8988T (cell line): ENCODE data around the gene DCP1B.
"Not testable (repeated sequence)": the region's sequence is repeated elsewhere in the genome, so short reads cannot be mapped to it uniquely, and the experiment has no call there.

Experiments used
- DNase-seq: peaks from one replicate; pipeline ENCODE4 v3.0.0; 2011

DCP1B gene

GRCh38 chr12:1972856-1973317 lies 31.4 kb downstream of the DCP1B start:
- no peak for DNase-seq

- no peak for DNase-seq
Measured at GRCh38 chr12:1972260-1972659, 32.0 kb downstream of the DCP1B start.

GRCh38 chr12:1970331-1970900 lies 33.8 kb downstream of the DCP1B start:
- no peak for DNase-seq

GRCh38 chr12:1966561-1967226 lies 37.6 kb downstream of the DCP1B start:
- DNase-seq: no peak

GRCh38 chr12:1965916-1966315 lies 38.3 kb downstream of the DCP1B start:
- DNase-seq: no peak

- no peak for DNase-seq
Measured at GRCh38 chr12:1962051-1963020, 41.9 kb downstream of the DCP1B start.

- no peak for DNase-seq
Measured at GRCh38 chr12:1956716-1957115, 47.5 kb downstream of the DCP1B start.

- DNase-seq: no peak
Measured at GRCh38 chr12:1949771-1950470, 54.3 kb downstream of the DCP1B start.

- no peak for DNase-seq
Measured at GRCh38 chr12:1948883-1949282, 55.4 kb downstream of the DCP1B start.

- DNase-seq: no peak
Measured at GRCh38 chr12:1947081-1947480, 57.2 kb downstream of the DCP1B start.

GRCh38 chr12:1946296-1946695 lies 58.0 kb downstream of the DCP1B start:
- DNase-seq: no peak

GRCh38 chr12:1945502-1945901 lies 58.8 kb downstream of the DCP1B start:
- DNase-seq: not testable (repeated sequence)

GRCh38 chr12:1939801-1940607 lies 64.3 kb downstream of the DCP1B start:
- peak; percentile 49 for DNase-seq

GRCh38 chr12:1939331-1939730 lies 64.9 kb downstream of the DCP1B start:
- DNase-seq: no peak

GRCh38 chr12:1937481-1938224 lies 66.6 kb downstream of the DCP1B start:
- no peak for DNase-seq

GRCh38 chr12:1936406-1937320 lies 67.6 kb downstream of the DCP1B start:
- DNase-seq: no peak

GRCh38 chr12:1935700-1936378 lies 68.4 kb downstream of the DCP1B start:
- no peak for DNase-seq

- DNase-seq: no peak
Measured at GRCh38 chr12:1935242-1935641, 69.0 kb downstream of the DCP1B start.

GRCh38 chr12:1934831-1935230 lies 69.4 kb downstream of the DCP1B start:
- DNase-seq: no peak

GRCh38 chr12:1934068-1934467 lies 70.2 kb downstream of the DCP1B start:
- DNase-seq: no peak
